Mucosa of stomach (tissue), 1 donor: Measurements from ENCODE around the gene EEF1AKMT3.

Experiments
- H3K27me3 ChIP-seq: one replicate; pipeline ENCODE4 v1.7.0; 2013; ENCODE audit warnings: mild to moderate bottlenecking, low read length; ENCODE audit not compliant: control insufficient read depth, insufficient read depth
- H3K36me3 ChIP-seq: one replicate; pipeline ENCODE4 v1.7.0; 2013; ENCODE audit warnings: low read length; ENCODE audit not compliant: control insufficient read depth, insufficient read depth
- H3K4me1 ChIP-seq: one replicate; pipeline ENCODE4 v1.7.0; 2013; ENCODE audit warnings: mild to moderate bottlenecking, low read length; ENCODE audit not compliant: control insufficient read depth, insufficient read depth
- H3K4me3 ChIP-seq: one replicate; pipeline ENCODE4 v1.7.0; 2013; ENCODE audit warnings: low read length
- H3K9ac ChIP-seq: one replicate; pipeline ENCODE4 v1.7.0; 2013; ENCODE audit warnings: mild to moderate bottlenecking, low read length, moderate library complexity
- H3K9me3 ChIP-seq: one replicate; pipeline ENCODE4 v1.7.0; 2013; ENCODE audit warnings: mild to moderate bottlenecking, low read length, moderate library complexity; ENCODE audit not compliant: control insufficient read depth
- donor health status: Pancreatic carcinoma.

Gene EEF1AKMT3

GRCh38 chr12:57795354-57795753, 22.9 kb downstream of the EEF1AKMT3 start:
- H3K9me3 ChIP-seq = no peaks in the 10 kb centered on the region
- H3K9ac ChIP-seq = no peak overlapping the region
- H3K4me1 ChIP-seq = no peaks in the 10 kb centered on the region
- H3K27me3 ChIP-seq = no peaks in the 10 kb centered on the region
- H3K4me3 ChIP-seq = no peak overlapping the region
- peaks cover 9% of the 10 kb centered on the region for H3K36me3 ChIP-seq

GRCh38 chr12:57796996-57797395, 24.6 kb downstream of the EEF1AKMT3 start:
- Histone ChIP-seq H3K9ac (no peak overlapping the region), H3K9me3 (no peaks in the 10 kb centered on the region), H3K27me3 (no peaks in the 10 kb centered on the region), H3K4me3 (no peak overlapping the region), H3K36me3 (peaks cover 9% of the 10 kb centered on the region), H3K4me1 (no peaks in the 10 kb centered on the region)

- no peak overlapping the region for H3K4me3 ChIP-seq
- H3K9me3 ChIP-seq = no peaks in the 10 kb centered on the region
- H3K36me3 ChIP-seq = peaks cover 9% of the 10 kb centered on the region
- H3K4me1 ChIP-seq = no peaks in the 10 kb centered on the region
- no peaks in the 10 kb centered on the region for H3K27me3 ChIP-seq
- no peak overlapping the region for H3K9ac ChIP-seq
Measured at GRCh38 chr12:57797933-57798332, 25.5 kb downstream of the EEF1AKMT3 start.

- Histone ChIP-seq H3K4me1 (peaks cover 5% of the 10 kb centered on the region), H3K9me3 (no peaks in the 10 kb centered on the region), H3K36me3 (peaks cover 9% of the 10 kb centered on the region), H3K27me3 (no peaks in the 10 kb centered on the region), H3K4me3 (no peak overlapping the region), H3K9ac (no peak overlapping the region)
Measured at GRCh38 chr12:57800965-57801364, 28.6 kb downstream of the EEF1AKMT3 start.

GRCh38 chr12:57802607-57803006, 30.2 kb downstream of the EEF1AKMT3 start:
- H3K4me3 ChIP-seq = no peak overlapping the region
- H3K36me3 ChIP-seq = peaks cover 9% of the 10 kb centered on the region
- no peaks in the 10 kb centered on the region for H3K27me3 ChIP-seq
- no peaks in the 10 kb centered on the region for H3K9me3 ChIP-seq
- H3K4me1 ChIP-seq = peaks cover 5% of the 10 kb centered on the region
- H3K9ac ChIP-seq = no peak overlapping the region

GRCh38 chr12:57803319-57803893, 31.0 kb downstream of the EEF1AKMT3 start:
- Histone ChIP-seq H3K4me1 (peaks cover 5% of the 10 kb centered on the region), H3K4me3 (no peak overlapping the region), H3K36me3 (peaks cover 9% of the 10 kb centered on the region), H3K9ac (peak overlapping the region; percentile 40), H3K27me3 (no peaks in the 10 kb centered on the region), H3K9me3 (no peaks in the 10 kb centered on the region)

- Histone ChIP-seq H3K4me3 (no peak overlapping the region), H3K9ac (no peak overlapping the region), H3K36me3 (peaks cover 4% of the 10 kb centered on the region), H3K9me3 (no peaks in the 10 kb centered on the region), H3K27me3 (no peaks in the 10 kb centered on the region), H3K4me1 (peaks cover 12% of the 10 kb centered on the region)
Measured at GRCh38 chr12:57806677-57807076, 34.3 kb downstream of the EEF1AKMT3 start.

- Histone ChIP-seq H3K9me3 (no peaks in the 10 kb centered on the region), H3K27me3 (no peaks in the 10 kb centered on the region), H3K4me1 (peaks cover 12% of the 10 kb centered on the region), H3K36me3 (peaks cover 4% of the 10 kb centered on the region), H3K4me3 (no peak overlapping the region), H3K9ac (no peak overlapping the region)
Measured at GRCh38 chr12:57807285-57807684, 34.9 kb downstream of the EEF1AKMT3 start.

- no peaks in the 10 kb centered on the region for H3K27me3 ChIP-seq
- H3K36me3 ChIP-seq = peaks cover 4% of the 10 kb centered on the region
- no peak overlapping the region for H3K4me3 ChIP-seq
- H3K9me3 ChIP-seq = no peaks in the 10 kb centered on the region
- peaks cover 20% of the 10 kb centered on the region for H3K4me1 ChIP-seq
- no peak overlapping the region for H3K9ac ChIP-seq
Measured at GRCh38 chr12:57808351-57808750, 35.9 kb downstream of the EEF1AKMT3 start.

GRCh38 chr12:57809425-57809824, 37.0 kb downstream of the EEF1AKMT3 start:
- no peak overlapping the region for H3K4me3 ChIP-seq
- peaks cover 16% of the 10 kb centered on the region for H3K4me1 ChIP-seq
- no peaks in the 10 kb centered on the region for H3K9me3 ChIP-seq
- H3K36me3 ChIP-seq = peaks cover 4% of the 10 kb centered on the region
- H3K9ac ChIP-seq = no peak overlapping the region
- no peaks in the 10 kb centered on the region for H3K27me3 ChIP-seq

- Histone ChIP-seq H3K9me3 (no peaks in the 10 kb centered on the region), H3K4me1 (peaks cover 16% of the 10 kb centered on the region), H3K36me3 (peaks cover 4% of the 10 kb centered on the region)
Measured at GRCh38 chr12:57810450-57810849, 38.0 kb downstream of the EEF1AKMT3 start.

GRCh38 chr12:57811028-57811755, 38.8 kb downstream of the EEF1AKMT3 start:
- Histone ChIP-seq H3K4me1 (peaks cover 22% of the 10 kb centered on the region), H3K36me3 (peaks cover 4% of the 10 kb centered on the region), H3K9ac (no peak overlapping the region), H3K4me3 (no peak overlapping the region), H3K27me3 (no peaks in the 10 kb centered on the region), H3K9me3 (no peaks in the 10 kb centered on the region)

More at GRCh38 chr12:57810450-57810849, 38.0 kb downstream of the EEF1AKMT3 start:
- Histone ChIP-seq H3K4me3 (no peak overlapping the region), H3K27me3 (no peaks in the 10 kb centered on the region), H3K9ac (no peak overlapping the region)
